Cardiac septum (tissue), 1 donor: ENCODE measurements around the gene TRAK1. TPM values are rescaled to one million over a fixed set of nuclear protein-coding genes. Genes with fewer than 3 reads are reported as not detected.

Experiments used
- DNase-seq: peaks from one replicate; pipeline ENCODE4 v3.0.0-alpha.2; 2020; ENCODE audit warnings: low spot score
- intact Hi-C: fragments of 100-400 bp; cut with DNase I; formaldehyde crosslinking; loops from one replicate; pipeline ENCODE4 v1.14.0; 2022
- total RNA-seq: library from RNA; stranded (reverse); fragmentation: NEBNext Ultra II Directional; extraction: Animal tissue kit (Norgen Biotek cat#: 25700); gene quantifications from one replicate; pipeline ENCODE4 v1.2.1, GENCODE V29; 2021
- donor health status: DM: no; HTN: no; CAD: no.

Gene TRAK1
- total RNA-seq, 1 donor from 2014 or later: 246 TPM

GRCh38 chr3:42139621-42140453, 48.7 kb downstream of the TRAK1 start:
- intact Hi-C loops: loop anchor here (10.0 kb wide), 1 partner anchor 435 kb away; no protein-coding TSS in a partner anchor
- DNase-seq: no peak

DNA sequence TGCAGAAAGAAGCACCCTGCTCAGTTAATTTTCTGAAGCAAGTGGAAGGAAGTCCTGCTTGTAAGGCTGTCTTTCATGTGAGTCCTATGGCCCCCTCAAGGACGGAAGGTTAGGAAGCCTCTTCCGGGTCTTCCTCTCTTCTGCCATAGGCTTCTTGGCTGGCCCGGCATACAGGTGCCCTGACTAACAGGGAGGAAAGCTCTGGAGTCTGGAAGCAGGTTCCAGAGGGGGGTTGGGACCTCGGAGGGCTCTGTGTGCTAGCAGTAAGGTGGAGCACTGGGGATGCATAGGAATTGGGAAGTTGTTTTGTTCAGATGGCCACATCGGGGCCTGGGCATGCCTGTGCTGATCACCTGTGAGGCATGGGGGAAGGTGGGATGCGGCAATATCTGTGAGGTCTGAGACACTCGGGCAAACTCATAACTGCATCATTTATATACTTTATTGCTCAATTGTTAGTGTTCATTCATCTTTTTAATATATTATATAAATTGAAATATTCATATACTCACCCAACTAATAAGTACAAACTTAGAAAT, 49.6 kb downstream of the TRAK1 start:
- intact Hi-C loops: no loop called here

DNA sequence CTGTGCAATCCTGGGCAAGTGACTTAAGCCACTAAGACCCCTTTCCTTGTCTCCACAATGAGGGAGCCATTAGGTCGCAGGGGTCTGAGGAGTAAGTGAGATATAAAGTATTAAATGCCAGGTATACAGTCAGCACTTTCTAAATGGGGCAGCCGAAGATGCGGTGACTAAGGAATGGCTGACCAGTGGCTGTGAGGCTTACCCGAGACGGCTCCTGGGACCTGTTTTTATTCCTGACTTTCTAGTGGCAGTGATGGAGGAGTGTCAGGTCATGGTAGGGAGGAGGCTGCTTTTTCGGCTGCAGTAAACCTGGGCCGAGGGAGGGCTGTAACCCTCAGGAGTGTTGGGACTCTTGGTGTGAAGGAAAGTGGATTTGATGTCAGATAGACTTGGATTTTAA, 52.3 kb downstream of the TRAK1 start:
- no peak for DNase-seq
- intact Hi-C loops: no loop called here

More for the DNA sequence above, 49.6 kb downstream of the TRAK1 start:
- DNase-seq: no peak

DNA sequence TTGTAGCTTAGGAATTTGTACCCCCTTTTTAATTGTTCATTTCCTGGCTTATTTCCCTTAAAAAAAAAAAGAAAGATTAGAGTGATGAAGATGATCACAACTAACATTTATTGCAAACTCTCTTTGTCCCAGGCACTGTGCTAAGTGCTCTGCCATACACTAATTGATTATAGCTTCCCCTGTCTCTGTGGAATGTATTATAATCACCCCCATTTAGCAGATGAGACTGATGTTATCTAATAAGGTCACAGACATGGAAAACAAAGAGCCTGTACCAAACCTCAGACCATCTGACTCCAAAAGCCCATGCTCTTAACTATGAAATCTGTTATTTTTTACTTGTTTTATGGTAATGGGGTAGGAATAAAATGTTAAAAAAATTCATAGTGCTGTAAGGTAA, 53.1 kb downstream of the TRAK1 start:
- no peak for DNase-seq
- intact Hi-C loops: no loop called here

GRCh38 chr3:42148086-42148848, 57.1 kb downstream of the TRAK1 start:
- intact Hi-C loops: no loop called here
- DNase-seq: no peak

GRCh38 chr3:42148982-42149432, 57.9 kb downstream of the TRAK1 start:
- intact Hi-C loops: no loop called here

DNA sequence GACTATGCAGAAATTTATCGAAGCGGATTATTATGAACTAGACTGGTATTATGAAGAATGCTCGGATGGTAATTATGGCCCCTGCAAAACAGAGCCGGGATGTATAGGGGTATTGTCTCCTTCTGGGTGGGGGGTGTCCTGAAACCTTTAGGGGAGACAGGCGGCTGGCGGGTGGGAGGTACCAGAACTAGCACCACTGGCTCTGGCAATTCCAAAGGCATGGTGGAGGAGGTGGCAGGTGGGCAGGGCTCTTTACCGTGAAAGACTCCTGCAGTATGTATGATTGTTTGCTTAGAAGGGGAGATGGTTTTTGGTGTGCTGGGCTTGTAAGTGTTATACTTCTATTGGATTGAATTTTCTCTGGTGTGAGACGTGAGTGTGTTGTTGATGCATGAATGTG, 58.4 kb downstream of the TRAK1 start:
- no peak for DNase-seq
- intact Hi-C loops: no loop called here

More at GRCh38 chr3:42148982-42149432, 57.9 kb downstream of the TRAK1 start:
- peak; percentile 83 for DNase-seq

DNA sequence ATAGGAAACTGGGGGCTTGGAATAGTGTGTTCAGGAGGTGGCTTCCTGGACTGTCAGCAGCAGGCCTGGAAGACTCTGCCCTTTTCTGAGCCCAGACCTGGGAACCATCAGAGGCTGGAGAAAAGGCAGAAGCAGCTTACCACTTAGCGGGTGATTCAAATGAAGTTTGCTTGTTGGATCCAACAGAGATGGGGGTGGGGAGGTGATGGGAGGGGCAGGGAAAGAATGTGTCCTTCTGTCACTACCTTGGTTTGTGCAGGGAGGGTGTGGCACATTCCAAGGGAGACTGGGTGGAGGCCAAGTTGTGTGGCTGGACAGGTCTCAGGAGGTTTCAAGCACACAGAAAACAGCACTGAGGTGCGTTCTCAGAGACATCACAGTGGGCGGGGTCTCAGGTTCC, 58.8 kb downstream of the TRAK1 start:
- no peak for DNase-seq
- intact Hi-C loops: no loop called here

- no peak for DNase-seq
- intact Hi-C loops: no loop called here
Measured at GRCh38 chr3:42151596-42152168, 60.5 kb downstream of the TRAK1 start.

- intact Hi-C loops: no loop called here
- no peak for DNase-seq
Measured at GRCh38 chr3:42152193-42152592, 61.0 kb downstream of the TRAK1 start.

DNA sequence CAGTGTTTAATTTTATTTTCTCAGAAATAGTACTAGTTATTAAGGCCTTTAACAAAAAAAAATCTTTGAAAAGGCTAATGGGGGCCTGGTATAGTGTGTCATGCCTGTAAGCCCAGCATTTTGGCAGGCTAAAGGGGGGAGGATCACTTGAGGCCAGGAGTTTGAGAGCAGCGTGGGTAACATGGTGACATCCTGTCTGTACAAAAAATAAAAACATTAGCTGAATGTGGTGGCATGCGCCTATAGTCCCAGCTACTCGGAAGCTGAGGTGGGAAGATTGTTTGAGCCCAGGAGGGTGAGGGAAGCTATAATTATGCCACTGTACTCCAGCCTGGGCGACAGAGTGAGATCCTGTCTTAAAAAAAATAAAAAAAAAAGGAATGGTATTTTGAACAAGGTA, 61.9 kb downstream of the TRAK1 start:
- DNase-seq: no peak
- intact Hi-C loops: no loop called here

DNA sequence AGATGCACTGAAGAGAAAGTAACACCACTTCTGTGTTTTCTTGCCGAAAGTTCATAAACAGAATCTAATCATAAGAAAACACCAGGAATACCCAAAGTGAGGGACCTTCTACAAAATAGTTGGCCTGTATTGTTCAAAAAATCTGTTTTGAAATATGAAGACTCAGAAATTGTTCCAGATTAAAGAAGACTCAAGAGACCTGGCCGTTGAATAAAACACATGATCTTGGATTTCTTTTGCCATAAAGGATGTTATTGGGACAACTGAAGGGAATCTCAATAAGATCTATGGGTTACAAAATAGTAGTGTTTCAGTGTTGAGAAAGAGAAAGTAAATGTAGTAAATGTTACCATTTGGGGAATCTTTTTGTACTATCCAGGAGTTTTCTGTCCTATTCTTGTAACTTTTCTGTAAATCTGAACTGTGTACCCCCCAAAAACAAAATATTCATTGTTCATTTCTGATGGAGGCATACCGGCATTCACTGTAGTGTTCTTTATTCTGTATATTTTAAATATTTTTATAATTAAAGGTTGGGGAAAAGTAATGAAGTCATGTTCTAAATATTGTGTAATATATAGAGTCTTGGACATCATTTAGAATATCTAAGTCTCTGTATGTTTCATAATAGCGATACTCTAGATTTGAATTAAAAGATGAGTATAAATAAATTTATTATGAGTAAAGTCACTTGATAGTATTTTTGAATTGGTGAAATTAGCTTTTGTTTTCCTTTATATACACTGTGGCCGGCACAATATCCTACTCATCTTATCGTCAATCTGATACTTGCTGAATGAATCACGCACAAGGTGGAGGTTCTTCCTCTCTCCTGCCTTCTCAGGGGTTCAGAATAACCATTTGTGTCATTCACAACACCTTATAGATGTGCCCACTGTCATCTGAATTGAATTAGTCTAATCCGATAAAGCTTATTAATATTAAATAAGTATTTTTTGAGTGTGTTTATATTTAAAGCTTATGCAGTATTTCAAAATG, 66.7 kb downstream of the TRAK1 start:
- DNase-seq: no peak
- intact Hi-C loops: loop anchor here (5.0 kb wide), 1 partner anchor 36 kb away; no protein-coding TSS in a partner anchor

DNA sequence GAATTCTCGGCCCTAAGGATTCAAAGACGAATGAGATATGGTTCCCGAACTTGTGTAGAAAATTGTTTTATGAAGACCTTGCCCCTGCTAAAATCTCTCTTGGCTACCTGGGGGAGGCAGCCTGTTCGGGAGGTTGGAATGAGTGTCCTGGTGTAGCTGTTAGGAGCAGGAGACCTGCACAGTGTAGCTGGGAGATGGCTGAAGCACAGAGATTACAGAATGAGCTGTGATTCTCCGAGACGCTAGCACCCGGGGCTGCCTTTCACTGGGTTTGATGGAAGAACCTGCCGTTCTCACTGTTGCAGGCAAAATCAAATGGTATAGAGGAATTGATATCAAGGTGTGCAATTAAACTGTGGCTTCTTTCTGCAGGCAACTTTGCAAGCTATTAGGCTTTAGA, 68.0 kb downstream of the TRAK1 start:
- DNase-seq: no peak
- intact Hi-C loops: loop anchor here (5.0 kb wide), 1 partner anchor 37 kb away; no protein-coding TSS in a partner anchor

- intact Hi-C loops: loop anchor here (5.0 kb wide), 1 partner anchor 38 kb away; no protein-coding TSS in a partner anchor
- DNase-seq: no peak
Measured at GRCh38 chr3:42159706-42160472, 68.7 kb downstream of the TRAK1 start.

DNA sequence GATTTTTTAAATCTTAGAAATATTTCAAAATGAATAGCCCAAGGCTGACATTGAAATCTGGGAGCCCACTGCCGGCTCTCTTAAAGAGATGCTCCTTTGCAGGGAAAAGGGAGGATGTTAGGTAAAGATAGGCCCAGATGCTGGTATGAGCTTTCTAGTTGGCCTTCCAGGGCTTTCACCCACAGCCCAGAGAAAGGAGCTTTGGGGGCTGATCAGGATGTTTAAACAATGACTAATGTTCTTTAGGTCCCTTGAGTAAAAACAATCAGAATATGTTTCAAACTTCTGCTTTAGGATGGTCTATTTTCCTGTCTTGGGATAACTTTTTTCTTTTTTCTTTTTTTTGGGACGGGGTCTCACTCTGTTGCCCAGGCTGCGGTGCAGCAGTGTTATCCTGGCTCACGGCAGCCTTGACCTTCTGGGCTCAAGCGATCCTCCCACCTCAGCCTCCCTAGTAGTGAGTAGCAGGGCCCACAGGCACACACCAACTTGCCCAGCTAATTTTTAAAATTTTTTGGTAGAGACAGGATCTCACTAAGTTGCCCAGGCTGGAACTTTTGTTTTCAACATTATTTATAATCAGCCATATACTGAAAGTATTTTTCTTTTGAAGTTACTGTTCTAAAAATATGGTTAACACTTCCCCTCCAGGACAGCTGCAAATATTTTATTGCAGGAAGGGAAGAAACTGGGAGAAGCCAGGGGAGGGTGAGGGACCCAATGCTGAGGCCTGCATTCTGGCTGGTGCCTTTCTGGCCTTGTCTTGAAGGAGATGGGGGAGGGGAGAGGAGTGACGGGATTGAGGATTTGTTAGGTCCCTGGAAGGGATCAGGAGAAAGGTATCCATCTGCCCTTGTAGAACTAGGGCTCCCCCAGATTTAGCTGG, 70.1 kb downstream of the TRAK1 start:
- no peak for DNase-seq
- intact Hi-C loops: no loop called here

DNA sequence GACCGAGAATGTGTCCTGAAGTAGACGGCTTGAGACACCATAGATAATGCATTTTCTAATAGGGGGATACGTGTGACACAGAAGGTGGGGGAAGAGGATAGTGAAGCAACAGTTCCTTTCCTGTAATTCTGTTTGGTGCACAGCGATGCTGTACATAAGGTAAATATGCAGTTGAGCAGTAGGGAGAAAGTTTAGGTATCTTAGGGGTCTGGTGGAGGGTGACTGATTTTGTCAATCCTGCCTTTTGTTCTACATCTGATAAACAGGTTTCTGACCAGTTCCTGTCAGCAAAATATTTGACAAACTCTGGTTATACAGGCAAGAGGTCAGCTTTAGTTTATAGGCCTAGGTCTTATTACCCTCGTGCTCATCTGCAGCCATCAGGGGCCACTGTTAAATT, 71.3 kb downstream of the TRAK1 start:
- intact Hi-C loops: no loop called here
- no peak for DNase-seq

GRCh38 chr3:42163622-42164244, 72.6 kb downstream of the TRAK1 start:
- intact Hi-C loops: no loop called here
- no peak for DNase-seq
